Activated CD4-positive, alpha-beta T cell treated with anti-CD3 and anti-CD28 coated beads, Interleukin-2, amount 50 U/mL, for 1 hour (primary cell): Measurements from ENCODE around the gene PRODH2.

Source experiments
- DNase-seq: peaks from one replicate; pipeline ENCODE4 v3.0.0-alpha.2; 2020

PRODH2 gene, protein sequence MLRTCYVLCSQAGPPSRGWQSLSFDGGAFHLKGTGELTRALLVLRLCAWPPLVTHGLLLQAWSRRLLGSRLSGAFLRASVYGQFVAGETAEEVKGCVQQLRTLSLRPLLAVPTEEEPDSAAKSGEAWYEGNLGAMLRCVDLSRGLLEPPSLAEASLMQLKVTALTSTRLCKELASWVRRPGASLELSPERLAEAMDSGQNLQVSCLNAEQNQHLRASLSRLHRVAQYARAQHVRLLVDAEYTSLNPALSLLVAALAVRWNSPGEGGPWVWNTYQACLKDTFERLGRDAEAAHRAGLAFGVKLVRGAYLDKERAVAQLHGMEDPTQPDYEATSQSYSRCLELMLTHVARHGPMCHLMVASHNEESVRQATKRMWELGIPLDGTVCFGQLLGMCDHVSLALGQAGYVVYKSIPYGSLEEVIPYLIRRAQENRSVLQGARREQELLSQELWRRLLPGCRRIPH

DNA sequence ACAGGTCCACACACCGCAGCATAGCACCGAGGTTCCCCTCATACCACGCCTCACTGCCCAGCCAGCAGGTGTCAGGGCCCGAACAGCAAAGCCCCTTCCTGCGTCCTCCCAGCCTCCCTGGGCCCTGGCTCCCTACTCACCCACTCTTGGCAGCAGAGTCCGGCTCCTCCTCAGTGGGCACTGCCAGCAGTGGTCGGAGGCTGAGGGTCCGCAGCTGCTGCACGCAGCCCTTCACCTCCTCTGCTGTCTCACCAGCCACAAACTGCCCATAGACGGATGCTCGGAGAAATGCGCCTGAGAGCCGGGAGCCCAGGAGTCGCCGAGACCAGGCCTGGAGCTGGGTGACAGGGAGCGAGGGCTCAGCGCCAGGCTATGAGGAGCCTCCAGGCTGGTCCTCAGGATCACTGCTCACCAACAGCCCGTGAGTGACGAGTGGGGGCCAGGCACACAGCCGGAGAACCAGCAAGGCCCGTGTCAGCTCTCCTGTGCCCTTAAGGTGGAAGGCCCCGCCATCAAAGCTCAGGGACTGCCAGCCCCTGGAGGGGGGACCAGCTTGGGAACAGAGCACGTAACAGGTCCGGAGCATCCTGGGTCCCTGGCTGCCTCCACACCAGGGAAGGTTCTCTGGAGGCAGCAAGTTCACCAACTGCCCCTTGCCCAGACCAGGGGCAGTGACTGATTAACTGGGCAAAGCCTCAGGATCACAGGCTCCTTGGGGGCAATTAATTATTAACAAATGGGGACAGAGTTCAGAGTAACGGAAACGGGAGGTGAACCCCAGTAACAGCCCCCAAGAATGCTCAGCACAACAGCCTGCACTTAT, at the start of gene PRODH2:
TSS of gene PRODH2 (minus strand) at position 626 of the 823 bp plus-strand sequence. CDS start at position 586, 40 bp downstream.
- no peak for DNase-seq

DNA sequence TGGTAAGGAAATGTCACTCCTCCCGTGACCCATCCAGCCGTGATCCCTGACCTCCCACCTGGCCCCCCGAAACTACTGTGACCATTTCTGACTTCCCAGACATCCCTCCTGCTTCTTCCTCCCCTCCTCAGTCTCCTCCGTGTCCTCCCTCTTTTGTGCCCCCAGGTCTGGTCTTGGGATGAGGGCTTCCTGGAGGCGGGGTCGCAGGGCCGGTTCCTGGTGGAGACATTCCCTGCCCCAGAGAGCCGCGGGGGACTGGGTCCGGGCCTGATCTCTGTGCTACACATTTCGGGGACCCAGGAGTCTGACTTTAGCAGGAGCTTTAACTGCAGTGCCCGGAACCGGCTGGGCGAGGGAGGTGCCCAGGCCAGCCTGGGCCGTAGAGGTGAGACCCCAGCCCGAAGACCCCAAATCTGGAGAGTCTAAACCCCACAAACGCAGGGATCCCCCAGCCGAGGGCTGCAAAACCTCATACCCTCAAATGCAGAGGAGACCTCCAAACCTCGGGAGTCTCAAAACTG, 49.1 kb upstream of the PRODH2 start:
- DNase-seq = no peak

DNA sequence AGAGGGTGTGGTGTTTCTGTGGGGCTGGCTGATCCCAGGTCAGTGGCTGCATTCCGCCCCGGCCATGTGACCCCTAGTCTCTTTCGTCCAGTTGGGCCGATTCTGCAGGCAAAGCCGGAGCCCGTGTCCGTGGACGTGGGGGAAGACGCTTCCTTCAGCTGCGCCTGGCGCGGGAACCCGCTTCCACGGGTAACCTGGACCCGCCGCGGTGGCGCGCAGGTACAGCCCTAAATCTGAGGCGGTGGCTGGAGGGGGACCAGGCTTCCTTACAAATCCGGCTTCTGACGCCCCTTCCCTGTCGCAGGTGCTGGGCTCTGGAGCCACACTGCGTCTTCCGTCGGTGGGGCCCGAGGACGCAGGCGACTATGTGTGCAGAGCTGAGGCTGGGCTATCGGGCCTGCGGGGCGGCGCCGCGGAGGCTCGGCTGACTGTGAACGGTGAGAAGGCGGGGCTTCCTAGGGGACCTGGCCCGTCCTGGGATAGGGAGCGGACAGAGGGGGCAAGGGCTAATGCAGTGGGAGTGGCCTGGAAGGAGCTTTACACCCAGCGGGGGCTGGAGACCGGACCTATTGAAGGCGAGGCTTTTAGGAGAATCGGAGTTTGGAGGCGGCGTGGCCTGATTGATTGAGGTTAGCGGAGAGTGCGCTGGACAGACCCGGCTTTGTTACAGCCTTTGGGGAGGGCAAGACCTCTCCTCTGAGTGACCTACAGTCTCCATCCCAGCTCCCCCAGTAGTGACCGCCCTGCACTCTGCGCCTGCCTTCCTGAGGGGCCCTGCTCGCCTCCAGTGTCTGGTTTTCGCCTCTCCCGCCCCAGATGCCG, 48.4 kb upstream of the PRODH2 start:
- no peak for DNase-seq

DNA sequence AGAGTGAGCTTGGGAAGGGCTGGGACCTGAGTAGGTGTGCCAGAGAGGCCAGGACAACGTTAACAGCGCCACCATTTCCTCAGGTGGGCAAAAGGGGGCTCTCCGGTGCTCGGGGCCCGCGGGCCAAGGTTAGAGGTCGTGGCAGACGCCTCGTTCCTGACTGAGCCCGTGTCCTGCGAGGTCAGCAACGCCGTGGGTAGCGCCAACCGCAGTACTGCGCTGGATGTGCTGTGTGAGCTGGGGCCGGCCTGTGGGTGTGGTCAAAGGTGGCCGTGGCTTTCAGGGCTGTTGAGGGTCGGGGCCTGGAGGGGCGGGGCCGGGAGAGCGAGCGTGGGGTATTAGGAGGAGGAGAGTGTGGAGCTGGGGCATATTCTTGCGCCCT, 47.8 kb upstream of the PRODH2 start:
- no peak for DNase-seq

DNA sequence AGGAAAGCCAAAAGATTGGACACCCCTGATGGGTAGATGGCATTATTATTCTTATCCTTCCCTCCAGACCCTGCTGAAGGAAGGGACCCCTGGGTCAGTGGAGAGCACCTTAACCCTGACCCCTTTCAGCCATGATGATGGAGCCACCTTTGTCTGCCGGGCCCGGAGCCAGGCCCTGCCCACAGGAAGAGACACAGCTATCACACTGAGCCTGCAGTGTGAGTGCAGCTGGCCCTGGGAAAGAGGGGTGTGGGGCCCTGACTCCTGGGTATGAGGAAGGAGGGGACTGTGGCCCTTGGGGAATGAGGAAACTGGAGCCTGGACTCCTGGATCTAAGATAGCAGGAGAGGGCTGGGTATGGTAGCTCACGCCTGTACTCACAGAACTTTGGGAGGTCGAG, 46.8 kb upstream of the PRODH2 start:
- DNase-seq = no peak

DNA sequence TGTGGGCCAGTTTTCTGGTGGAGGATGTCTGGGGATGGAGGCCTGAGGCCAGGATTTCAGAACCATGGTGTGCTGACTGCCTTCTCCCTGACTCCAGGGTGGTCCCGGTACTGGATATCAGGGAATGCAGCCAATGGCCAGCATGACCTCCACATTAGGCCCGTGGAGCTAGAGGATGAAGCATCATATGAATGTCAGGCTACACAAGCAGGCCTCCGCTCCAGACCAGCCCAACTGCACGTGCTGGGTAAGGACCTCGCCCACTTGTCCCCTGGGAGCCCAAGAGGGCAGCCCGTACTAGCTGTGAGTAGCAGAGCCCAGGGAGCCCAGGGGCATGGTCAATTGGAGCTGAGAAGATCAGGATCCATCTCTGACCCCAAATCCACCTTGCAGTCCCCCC, 45.7 kb upstream of the PRODH2 start:
- no peak for DNase-seq

DNA sequence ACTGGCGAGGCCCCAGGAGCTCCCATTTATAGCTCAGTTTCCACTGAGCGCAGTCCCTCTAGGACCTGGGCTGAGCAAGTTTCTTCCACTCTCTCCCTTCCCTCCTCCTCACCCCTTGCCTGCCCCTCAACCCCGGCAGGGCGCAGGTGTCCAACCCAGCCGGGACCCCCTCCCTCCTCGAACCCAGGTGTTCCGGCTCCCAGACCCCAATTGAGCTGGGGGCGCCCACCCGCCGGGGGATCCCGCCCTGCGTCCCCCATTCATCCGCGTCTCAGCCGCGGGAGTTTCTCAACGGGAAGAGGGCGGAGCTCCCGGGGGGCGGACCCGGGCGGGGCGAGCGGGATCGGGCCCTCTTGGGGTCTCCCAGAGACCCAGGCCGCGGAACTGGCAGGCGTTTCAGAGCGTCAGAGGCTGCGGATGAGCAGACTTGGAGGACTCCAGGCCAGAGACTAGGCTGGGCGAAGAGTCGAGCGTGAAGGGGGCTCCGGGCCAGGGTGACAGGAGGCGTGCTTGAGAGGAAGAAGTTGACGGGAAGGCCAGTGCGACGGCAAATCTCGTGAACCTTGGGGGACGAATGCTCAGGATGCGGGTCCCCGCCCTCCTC, 44.0 kb upstream of the PRODH2 start, which contains the start of gene KIRREL2:
TSS of gene KIRREL2 (plus strand) at position 366 of the 604 bp plus-strand sequence. CDS start at position 575, 209 bp downstream.
- no peak for DNase-seq

DNA sequence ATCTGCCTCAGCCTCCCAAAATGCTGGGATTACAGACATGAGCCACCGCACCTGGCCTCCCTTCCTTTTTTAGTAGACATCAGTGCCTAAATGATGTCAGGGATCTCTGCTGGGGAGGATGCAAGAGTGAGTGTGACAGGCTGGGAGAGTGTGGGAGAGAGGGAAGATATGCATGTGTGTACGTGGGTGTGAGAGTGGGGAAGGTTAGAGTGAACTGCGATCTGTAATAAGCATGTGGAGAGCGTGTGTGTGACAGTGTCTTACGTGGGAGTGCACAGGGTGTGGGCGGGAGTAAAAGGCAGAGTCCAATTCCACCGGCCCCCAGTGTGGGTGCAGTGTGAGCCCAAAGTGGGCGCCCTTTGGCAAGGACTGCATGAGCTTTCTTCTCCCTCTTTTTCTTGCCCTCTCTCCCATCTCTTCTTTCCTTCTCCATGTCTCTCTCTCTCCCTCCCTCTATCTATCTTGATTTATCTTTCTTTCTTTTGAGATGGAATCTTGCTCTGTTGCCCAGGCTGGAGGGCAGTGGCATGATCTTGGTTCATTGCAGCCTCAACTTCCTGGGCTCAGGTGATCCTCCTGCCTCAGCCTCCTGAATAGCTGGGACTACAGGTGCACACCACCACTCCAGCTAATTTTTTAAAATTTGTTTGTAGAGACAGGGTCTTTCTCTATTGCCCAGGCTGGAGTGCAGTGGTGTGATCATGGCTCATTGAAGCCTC, 40.6 kb upstream of the PRODH2 start:
- no peak for DNase-seq

DNA sequence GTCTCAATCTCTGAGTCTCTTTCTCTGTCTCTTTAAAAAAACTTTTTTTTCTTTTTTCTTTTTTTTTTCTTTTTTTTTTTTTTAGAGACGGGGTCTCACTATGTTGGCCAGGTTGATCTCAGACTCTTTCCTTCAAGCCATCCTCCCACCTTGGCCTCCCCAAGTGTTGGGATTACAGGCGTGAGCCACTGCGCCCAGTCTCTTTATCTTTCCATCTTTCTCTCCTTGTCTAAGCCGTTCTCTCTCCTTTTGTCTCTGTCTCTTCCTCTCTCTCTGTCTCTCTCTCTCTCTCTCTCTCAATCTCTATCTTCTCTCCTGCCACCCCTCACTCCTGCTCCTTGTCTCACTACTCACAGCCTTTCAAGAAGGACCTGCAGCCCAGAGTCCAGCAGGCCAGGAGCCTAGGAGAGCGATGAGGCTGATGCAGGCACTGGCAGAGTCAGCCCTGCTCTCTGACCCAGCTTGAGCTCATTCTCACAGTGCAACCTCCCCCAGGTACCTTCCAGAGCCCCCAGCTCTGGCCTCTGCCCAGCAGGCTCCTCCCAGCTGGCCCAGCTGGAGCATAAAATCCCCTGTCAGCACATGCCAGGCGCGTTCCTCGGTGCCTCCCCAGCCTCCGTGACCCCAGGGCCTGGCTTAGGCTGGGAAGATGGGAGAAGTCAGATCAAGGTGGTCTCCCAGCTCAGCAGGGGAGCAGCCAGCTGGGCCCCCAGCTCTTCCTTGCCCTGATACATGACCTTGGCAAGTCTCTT, 39.6 kb upstream of the PRODH2 start, which contains the start of gene NPHS1:
TSS of gene NPHS1 (minus strand) at position 476 of the 752 bp plus-strand sequence. CDS start 667 bp downstream, outside the sequence.
- no peak for DNase-seq

DNA sequence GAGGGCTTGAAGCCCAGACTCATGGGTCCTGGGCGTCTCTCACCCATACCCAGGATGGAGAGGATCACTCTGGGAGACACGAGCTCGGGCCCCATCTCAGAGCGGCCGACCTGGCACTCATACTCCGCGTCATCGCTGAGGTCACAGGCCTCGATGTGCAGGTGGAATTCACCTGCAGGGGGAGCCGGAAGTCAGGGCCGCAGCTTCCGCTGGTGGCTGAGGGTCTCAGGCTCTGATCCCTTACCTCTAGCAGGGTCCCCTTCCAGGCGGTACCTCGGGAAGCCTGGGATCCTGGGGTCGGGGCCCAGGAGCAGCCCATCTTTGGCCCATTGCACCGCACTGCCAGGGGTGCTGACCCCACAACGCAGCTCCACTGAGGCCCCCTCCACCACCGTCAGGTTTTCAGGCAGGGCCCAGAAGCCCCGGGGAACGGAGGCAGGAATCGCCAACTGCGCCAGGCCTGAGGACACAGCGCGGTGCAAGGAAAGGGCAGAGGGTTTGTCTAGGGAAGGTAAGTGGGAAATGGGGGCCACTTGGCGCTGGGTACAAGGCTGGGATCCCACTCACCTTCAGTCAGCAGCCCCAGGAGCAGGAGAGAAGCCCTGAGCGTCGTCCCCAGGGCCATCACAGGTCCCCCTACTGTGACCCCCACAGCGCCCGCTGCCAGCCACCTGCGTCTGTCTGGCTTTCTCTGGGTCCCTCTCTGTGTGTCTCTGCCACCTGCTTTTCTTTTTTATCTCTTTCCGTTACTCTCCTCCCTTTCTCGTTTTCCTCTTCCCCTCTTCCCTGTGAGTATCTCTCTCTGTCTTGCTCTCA, 38.8 kb upstream of the PRODH2 start:
- no peak for DNase-seq

DNA sequence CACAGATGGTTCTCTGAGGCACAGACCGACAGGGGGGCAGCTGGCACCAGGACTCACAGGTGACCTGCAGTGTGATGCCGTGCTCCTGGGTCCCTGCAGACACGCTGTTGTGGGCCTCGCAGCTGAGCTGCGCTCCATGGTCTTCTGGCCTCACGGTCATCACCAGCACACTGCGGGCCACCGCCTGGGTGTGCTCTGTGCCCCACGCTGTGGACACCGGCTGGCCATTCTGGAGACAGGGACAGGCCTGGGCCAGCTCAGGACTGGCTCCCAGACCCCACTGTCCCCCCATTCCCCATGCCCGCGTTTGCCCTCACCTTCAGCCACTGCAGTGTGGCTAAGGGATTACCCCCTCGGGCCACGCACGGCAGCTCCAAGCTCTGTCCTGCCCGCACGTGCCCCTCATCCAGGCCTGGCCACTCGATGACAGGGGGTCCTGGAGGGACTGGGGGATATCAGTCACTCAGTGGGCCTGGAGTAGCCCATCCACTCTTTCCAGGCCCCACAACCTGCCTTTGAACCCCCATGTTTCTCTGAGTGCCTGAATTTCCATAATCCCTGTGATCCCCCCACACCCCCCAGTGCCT, 36.4 kb upstream of the PRODH2 start:
- DNase-seq = no peak

DNA sequence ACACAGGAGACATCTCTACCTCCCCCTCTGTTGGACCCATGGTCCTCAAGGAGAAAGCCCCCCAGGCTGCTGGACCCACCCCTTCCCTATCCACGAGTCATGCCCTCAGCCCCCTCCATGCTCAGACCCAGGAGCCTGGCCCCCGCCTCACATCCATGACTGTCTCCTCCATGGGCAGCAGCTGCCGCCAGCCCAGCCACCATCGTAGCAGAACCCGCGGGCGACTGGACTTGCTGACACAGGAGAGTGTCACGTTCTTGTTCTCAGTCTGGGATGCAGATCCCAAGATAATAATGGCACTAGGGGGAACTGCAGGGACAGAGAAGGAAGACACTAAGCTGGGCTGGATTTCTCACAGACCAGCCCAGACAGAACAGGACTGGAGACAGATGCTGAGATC, 35.8 kb upstream of the PRODH2 start:
- DNase-seq = no peak

DNA sequence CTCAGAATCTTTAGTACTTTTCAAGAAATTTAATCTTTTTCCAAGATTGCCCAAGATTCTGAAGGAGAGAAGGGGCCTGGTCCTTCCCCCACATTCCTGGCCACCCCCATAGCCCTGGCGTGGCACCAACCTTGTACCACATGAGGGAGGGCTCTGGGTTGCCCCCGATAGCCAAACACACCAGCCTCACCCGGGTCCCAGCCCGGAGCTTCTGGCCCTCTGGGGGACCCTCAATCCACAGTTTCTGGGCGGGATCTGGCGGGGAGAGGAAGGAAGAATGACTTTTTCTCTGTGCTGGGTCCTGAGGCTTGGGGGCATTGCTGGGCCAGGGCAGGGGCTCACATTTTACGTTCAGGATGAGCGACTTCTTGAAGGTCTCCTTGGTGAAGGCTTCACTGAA, 35.3 kb upstream of the PRODH2 start:
- no peak for DNase-seq

DNA sequence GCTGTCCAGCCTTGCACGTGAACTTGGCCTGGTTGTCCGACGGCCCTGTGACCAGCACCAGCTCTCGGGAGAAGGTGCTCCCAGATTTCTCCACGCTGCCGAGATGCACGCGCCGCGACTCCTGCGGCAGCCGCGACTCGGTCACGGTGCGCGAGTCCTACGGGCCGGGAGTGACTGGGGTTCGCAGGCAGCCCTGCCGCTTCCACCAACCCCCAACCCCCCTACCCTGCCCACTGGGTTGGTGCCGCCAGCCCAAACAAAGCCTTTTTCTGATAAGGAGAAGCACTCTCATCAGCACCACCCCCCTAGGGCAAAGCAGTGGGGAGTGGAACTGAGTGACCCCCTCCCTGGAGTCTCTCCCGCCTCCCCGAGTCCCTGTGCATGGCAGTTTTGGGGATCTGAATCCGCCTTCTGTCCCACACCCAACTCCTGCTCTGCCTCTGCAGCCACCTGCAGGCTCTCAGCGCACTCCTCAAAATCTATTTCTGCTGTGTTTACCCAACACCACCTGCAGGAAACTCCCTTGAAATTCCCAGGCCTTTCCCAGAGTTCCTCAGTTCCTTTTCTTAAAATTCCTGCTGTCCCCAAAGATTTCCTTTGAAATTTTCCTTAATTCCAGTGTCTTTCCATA, 33.5 kb upstream of the PRODH2 start:
- DNase-seq = no peak

DNA sequence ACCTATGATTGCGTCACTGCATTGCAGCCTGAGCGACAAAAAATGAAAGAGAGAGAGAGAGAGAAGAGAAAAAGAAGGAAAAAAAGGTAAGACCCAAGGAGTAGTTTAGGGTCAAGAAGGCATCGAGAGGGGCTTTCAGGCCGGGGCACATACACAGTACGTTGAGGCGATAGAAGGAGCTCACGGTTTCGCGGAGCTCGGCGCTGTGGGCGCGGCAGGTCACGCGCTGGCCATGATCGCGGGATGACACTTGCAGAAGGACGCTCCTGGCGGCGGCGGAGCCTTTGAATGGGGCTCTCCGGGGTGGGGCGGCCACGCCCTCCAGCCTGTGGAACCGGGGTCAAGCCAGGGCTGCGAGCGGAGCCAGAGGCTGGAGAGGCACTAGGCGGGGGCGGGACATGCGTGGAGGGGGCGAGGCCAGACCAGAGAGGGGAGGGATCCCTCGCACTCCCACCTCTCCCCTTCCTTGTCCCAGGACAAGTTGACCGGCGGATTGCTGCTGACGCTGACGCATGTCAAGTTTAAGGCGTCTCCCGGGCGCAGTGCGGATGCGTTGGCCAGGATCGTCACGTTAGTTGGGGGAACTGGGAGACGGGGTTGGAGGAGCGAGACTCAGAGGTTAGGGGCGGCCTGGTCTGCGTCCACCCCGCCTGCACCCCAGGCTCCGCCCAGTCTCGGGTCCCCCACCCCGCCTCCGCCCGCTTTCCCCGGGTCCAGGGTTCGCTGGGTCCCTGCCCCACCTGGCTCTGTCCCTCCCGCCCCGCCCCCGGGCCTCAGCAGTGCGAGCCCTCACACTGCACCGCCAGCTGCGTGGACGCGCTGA, 32.8 kb upstream of the PRODH2 start:
- DNase-seq = no peak

DNA sequence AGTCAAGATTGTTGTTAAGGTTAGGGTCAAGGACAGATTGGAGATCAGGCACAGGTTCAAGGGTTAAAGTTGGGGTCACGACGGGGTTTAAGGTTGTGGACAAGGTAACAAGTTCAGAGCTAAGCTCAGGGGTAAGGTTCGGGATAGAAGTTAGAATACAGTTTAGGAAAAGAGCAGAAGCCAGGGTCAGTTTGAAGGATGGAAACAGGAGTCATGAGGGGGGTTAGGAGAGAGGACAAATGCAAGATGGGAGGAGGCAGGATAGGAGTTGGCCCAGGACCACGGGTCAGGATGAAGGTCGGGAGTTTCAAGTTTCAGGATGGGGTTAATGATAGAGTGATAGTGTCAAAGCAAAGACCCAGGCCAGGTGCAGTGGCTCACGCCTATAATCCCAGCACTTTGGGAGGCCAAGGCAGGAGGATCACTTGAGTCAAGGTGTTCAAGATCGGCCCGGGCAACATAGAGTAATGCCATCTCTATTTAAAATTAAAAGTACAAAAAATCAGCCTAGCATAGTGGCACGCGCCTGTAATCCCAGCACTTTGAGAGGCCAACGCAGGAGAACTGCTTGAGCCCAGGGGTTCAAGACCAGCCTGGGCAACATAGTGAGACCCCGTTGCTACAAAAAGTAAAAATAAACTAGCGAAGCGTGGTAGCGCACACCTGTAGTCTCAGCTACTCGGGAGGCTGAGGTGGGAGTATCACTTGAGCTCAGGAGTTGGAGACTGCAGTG, 32.0 kb upstream of the PRODH2 start:
- DNase-seq = no peak
